GM23248 (cell line): ENCODE measurements around the gene MUC13.

Source experiments
- EZH2 ChIP-seq: fragments of 200-600 bp; sonication (generic); IDR thresholded peaks from 2 replicates; pipeline ENCODE4 v1.6.1; 2018; ENCODE audit warnings: antibody characterized with exemption, mild to moderate bottlenecking; ENCODE audit not compliant: insufficient read depth, poor library complexity, severe bottlenecking
- EZH2phosphoT487 ChIP-seq: fragments of 200-600 bp; sonication (generic); IDR thresholded peaks from 2 replicates; pipeline ENCODE4 v1.6.1; 2018; ENCODE audit warnings: antibody characterized with exemption, moderate library complexity, mild to moderate bottlenecking, low read depth; ENCODE audit not compliant: insufficient read depth

- no peak for TF ChIP-seq EZH2
- no peak for TF ChIP-seq EZH2phosphoT487
Observed at GRCh38 chr3:124952282-124952855, 17.8 kb upstream of the MUC13 start.
